GM08714 (cell line): ENCODE data around the gene ATRN.

ENCODE experiments used
- H3K4me3 ChIP-seq: fragments of 200-500 bp; sonication (Bioruptor generic); 2 replicates; pipeline ENCODE4 v1.5.1; 2014; ENCODE audit warnings: mild to moderate bottlenecking, low read length, inconsistent platforms
- ZNF274 ChIP-seq: IDR thresholded peaks from 2 replicates; pipeline ENCODE4 v1.6.1; 2012; ENCODE audit warnings: mild to moderate bottlenecking, low read depth, low read length

Gene ATRN

GRCh38 chr20:3632311-3633004, 161.6 kb downstream of the ATRN start:
- no peak overlapping the region for H3K4me3 ChIP-seq
- no peak for TF ChIP-seq ZNF274

GRCh38 chr20:3633913-3634478, 163.2 kb downstream of the ATRN start:
- no peak overlapping the region for H3K4me3 ChIP-seq
- TF ChIP-seq ZNF274 = no peak

GRCh38 chr20:3635346-3635745, 164.5 kb downstream of the ATRN start:
- no peak for TF ChIP-seq ZNF274
- H3K4me3 ChIP-seq = no peak overlapping the region

GRCh38 chr20:3640259-3640658, 169.4 kb downstream of the ATRN start:
- no peak for TF ChIP-seq ZNF274
- H3K4me3 ChIP-seq = no peak overlapping the region

- no peak for TF ChIP-seq ZNF274
- no peak overlapping the region for H3K4me3 ChIP-seq
Measured at GRCh38 chr20:3645309-3646066, 174.7 kb downstream of the ATRN start.

GRCh38 chr20:3646067-3646440, 175.2 kb downstream of the ATRN start:
- TF ChIP-seq ZNF274 = no peak
- no peak overlapping the region for H3K4me3 ChIP-seq

- no peak for TF ChIP-seq ZNF274
- H3K4me3 ChIP-seq = no peak overlapping the region
Measured at GRCh38 chr20:3646651-3647050, 175.8 kb downstream of the ATRN start.

- no peak for TF ChIP-seq ZNF274
- no peak overlapping the region for H3K4me3 ChIP-seq
Measured at GRCh38 chr20:3647473-3647872, 176.7 kb downstream of the ATRN start.

- no peak overlapping the region for H3K4me3 ChIP-seq
- TF ChIP-seq ZNF274 = no peak
Measured at GRCh38 chr20:3648951-3649350, 178.1 kb downstream of the ATRN start.

GRCh38 chr20:3651204-3651962, 180.6 kb downstream of the ATRN start:
- no peak overlapping the region for H3K4me3 ChIP-seq
- no peak for TF ChIP-seq ZNF274

- H3K4me3 ChIP-seq = no peak overlapping the region
- no peak for TF ChIP-seq ZNF274
Measured at GRCh38 chr20:3652221-3652620, 181.4 kb downstream of the ATRN start.

- H3K4me3 ChIP-seq = no peak overlapping the region
- TF ChIP-seq ZNF274 = no peak
Measured at GRCh38 chr20:3652676-3653596, 182.1 kb downstream of the ATRN start.

- no peak for TF ChIP-seq ZNF274
- H3K4me3 ChIP-seq = no peak overlapping the region
Measured at GRCh38 chr20:3653921-3654320, 183.1 kb downstream of the ATRN start.
